ENCODE measurements around the gene RGS10. TPM values are rescaled to one million over a fixed set of nuclear protein-coding genes. Genes with fewer than 3 reads are reported as not detected.

RGS10 gene
- total and polyA plus RNA-seq, 10 of the 15 experiments (the other 5 are each of a cell fraction or from before 2014, with no cell fraction given), result 72.8 to 193 (median 127) TPM

DNA sequence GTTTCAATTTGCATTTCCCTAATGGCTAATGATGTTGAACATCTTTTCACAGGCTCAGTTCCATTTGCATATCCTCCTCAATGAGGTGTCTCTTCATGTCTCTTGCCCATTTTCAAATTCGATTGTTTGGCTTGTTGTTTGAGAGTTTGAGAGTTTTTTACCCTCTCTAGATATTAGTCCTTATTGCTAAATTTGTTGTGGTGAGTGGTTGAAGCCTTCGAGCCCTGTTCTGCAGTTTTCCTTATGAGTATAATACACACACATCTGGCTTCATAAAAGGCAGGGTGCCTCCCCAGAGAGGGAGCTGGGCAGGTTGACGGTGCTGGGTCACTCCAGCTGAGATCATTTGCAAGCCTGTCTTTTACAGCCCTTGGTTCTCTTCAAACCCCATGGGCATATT lies 65.1 kb downstream of the RGS10 start (continued):
- TF ChIP-seq TBL1XR1 (IDR thresholded peaks at IDR 0.05; ENCODE audit: low read depth, low read length), result no peak
- TF ChIP-seq TAF1 (IDR thresholded peaks at IDR 0.05; ENCODE audit: borderline replicate concordance, low read depth, low read length), result no peak
- TF ChIP-seq, protein P1, sequence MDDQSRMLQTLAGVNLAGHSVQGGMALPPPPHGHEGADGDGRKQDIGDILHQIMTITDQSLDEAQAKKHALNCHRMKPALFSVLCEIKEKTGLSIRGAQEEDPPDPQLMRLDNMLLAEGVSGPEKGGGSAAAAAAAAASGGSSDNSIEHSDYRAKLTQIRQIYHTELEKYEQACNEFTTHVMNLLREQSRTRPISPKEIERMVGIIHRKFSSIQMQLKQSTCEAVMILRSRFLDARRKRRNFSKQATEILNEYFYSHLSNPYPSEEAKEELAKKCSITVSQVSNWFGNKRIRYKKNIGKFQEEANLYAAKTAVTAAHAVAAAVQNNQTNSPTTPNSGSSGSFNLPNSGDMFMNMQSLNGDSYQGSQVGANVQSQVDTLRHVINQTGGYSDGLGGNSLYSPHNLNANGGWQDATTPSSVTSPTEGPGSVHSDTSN (IDR thresholded peaks at IDR 0.05; ENCODE audit: insufficient replicate concordance, low read depth, low read length), result no peak
- TF ChIP-seq SMC3 (IDR thresholded peaks at IDR 0.05; ENCODE audit: borderline replicate concordance, low read length), result 0 out of 2 replicates have a peak, but pooled peaks have one; percentile 11
- no peak for TF ChIP-seq SIN3A (IDR thresholded peaks at IDR 0.05; ENCODE audit: low read depth, low read length)
- no peak for TF ChIP-seq SPI1 (IDR thresholded peaks at IDR 0.05; ENCODE audit: borderline replicate concordance, insufficient read depth, low read depth, low read length)
- TF ChIP-seq CBX5 (IDR thresholded peaks at IDR 0.05; ENCODE audit: low read depth), result no peak
- no peak for TF ChIP-seq FOS (IDR thresholded peaks at IDR 0.05; ENCODE audit: borderline replicate concordance, extremely low read depth, insufficient read length)
- 0 out of 2 replicates have a peak, but pooled peaks have one; percentile 25 for TF ChIP-seq CREM (IDR thresholded peaks at IDR 0.05; ENCODE audit: low read depth)
- TF ChIP-seq, protein P2, sequence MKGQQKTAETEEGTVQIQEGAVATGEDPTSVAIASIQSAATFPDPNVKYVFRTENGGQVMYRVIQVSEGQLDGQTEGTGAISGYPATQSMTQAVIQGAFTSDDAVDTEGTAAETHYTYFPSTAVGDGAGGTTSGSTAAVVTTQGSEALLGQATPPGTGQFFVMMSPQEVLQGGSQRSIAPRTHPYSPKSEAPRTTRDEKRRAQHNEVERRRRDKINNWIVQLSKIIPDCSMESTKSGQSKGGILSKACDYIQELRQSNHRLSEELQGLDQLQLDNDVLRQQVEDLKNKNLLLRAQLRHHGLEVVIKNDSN (IDR thresholded peaks at IDR 0.05; ENCODE audit: borderline replicate concordance, extremely low read length, insufficient read depth, low read depth, low read length), result no peak
- TF ChIP-seq EED (IDR thresholded peaks at IDR 0.05; ENCODE audit: low read depth), result no peak
- TF ChIP-seq RFX5 (IDR thresholded peaks at IDR 0.05; ENCODE audit: low read depth, low read length), result no peak
- TF ChIP-seq EP300 (IDR thresholded peaks at IDR 0.05; ENCODE audit: borderline replicate concordance in 1 of 2, control insufficient read depth in 1 of 2, low read depth in 2 of 2, low read length in 2 of 2), result 0 out of 4 replicates have a peak, but pooled peaks of 1 of the 2 experiments have one; percentile 38
- no peak for TF ChIP-seq HDGF (IDR thresholded peaks at IDR 0.05)
- TF ChIP-seq CBX3 (IDR thresholded peaks at IDR 0.05; ENCODE audit: borderline replicate concordance, low read depth), result no peak
- TF ChIP-seq, protein P3, sequence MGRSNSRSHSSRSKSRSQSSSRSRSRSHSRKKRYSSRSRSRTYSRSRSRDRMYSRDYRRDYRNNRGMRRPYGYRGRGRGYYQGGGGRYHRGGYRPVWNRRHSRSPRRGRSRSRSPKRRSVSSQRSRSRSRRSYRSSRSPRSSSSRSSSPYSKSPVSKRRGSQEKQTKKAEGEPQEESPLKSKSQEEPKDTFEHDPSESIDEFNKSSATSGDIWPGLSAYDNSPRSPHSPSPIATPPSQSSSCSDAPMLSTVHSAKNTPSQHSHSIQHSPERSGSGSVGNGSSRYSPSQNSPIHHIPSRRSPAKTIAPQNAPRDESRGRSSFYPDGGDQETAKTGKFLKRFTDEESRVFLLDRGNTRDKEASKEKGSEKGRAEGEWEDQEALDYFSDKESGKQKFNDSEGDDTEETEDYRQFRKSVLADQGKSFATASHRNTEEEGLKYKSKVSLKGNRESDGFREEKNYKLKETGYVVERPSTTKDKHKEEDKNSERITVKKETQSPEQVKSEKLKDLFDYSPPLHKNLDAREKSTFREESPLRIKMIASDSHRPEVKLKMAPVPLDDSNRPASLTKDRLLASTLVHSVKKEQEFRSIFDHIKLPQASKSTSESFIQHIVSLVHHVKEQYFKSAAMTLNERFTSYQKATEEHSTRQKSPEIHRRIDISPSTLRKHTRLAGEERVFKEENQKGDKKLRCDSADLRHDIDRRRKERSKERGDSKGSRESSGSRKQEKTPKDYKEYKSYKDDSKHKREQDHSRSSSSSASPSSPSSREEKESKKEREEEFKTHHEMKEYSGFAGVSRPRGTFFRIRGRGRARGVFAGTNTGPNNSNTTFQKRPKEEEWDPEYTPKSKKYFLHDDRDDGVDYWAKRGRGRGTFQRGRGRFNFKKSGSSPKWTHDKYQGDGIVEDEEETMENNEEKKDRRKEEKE (IDR thresholded peaks at IDR 0.05), result no peak
- TF ChIP-seq RB1 (IDR thresholded peaks at IDR 0.05; ENCODE audit: borderline replicate concordance), result no peak
- TF ChIP-seq, protein P4, sequence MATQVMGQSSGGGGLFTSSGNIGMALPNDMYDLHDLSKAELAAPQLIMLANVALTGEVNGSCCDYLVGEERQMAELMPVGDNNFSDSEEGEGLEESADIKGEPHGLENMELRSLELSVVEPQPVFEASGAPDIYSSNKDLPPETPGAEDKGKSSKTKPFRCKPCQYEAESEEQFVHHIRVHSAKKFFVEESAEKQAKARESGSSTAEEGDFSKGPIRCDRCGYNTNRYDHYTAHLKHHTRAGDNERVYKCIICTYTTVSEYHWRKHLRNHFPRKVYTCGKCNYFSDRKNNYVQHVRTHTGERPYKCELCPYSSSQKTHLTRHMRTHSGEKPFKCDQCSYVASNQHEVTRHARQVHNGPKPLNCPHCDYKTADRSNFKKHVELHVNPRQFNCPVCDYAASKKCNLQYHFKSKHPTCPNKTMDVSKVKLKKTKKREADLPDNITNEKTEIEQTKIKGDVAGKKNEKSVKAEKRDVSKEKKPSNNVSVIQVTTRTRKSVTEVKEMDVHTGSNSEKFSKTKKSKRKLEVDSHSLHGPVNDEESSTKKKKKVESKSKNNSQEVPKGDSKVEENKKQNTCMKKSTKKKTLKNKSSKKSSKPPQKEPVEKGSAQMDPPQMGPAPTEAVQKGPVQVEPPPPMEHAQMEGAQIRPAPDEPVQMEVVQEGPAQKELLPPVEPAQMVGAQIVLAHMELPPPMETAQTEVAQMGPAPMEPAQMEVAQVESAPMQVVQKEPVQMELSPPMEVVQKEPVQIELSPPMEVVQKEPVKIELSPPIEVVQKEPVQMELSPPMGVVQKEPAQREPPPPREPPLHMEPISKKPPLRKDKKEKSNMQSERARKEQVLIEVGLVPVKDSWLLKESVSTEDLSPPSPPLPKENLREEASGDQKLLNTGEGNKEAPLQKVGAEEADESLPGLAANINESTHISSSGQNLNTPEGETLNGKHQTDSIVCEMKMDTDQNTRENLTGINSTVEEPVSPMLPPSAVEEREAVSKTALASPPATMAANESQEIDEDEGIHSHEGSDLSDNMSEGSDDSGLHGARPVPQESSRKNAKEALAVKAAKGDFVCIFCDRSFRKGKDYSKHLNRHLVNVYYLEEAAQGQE (IDR thresholded peaks at IDR 0.05; ENCODE audit: low read depth, low read length), result no peak
- TF ChIP-seq RAD21 (IDR thresholded peaks at IDR 0.05; ENCODE audit: insufficient read depth, low read depth, low read length), result no peak
- TF ChIP-seq TCF12 (IDR thresholded peaks at IDR 0.05; ENCODE audit: low read depth, low read length), result peak; percentile 72; the same call in 1 of the 2 replicates
- TF ChIP-seq IKZF1 (conservative IDR thresholded peaks at IDR 0.05), result no peak; the same call in none of the 2 replicates
- no peak for TF ChIP-seq LARP7 (IDR thresholded peaks at IDR 0.05)
- TF ChIP-seq TCF3 (IDR thresholded peaks at IDR 0.05; ENCODE audit: borderline replicate concordance, insufficient read depth, low read depth, low read length), result 0 out of 2 replicates have a peak, but pooled peaks have one; percentile 51
